ENCODE results near the gene CDO1.

Gene CDO1

DNA sequence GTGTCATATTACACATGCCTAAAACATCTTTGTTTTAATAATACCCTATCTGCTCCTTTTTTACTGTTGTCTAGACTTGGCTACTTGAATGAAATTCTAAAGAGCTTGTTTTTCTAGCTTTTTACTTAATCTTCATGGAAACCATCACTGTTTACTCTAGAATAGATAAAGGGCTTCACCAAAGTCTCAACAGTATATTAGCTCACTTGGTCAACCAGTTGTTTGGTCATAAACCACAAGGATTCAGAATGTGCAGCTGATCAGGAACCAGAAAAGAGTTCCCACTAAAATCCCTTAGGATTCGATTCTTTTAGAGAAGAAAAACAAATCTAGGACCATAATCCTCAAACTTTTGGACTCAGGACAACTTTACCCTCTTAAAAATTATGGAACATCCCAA is 38.0 kb downstream of the CDO1 start:
- no peak for DNase-seq

GRCh38 chr5:115776989-115777388 is 39.5 kb downstream of the CDO1 start:
- no peak for DNase-seq

- DNase-seq = no peak
Observed at GRCh38 chr5:115775999-115776398, 40.5 kb downstream of the CDO1 start.

DNA sequence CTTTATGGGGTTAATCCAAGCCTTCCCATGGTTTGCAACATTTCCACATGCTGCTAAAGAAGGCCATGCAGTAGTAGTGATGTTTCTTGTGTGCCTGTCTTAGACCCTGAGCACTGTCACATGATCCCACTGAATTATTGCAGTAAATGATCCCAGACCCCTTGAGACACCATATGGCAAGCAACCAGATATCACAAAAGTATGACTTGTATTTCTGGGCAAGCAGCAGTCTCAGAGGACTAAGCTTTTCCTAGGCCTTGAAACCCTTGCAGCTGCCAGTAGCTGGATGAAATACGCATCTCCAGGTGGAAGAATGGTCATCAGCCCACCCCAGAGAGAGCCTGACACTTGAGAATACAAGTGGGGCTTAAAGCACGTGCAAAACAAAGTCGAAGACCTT is 41.8 kb downstream of the CDO1 start:
- DNase-seq = no peak

- DNase-seq = no peak
Observed at GRCh38 chr5:115772731-115773475, 43.6 kb downstream of the CDO1 start.

- no peak for DNase-seq
Observed at GRCh38 chr5:115770466-115770865, 46.0 kb downstream of the CDO1 start.

GRCh38 chr5:115767424-115767823 is 49.0 kb downstream of the CDO1 start:
- no peak for DNase-seq

DNA sequence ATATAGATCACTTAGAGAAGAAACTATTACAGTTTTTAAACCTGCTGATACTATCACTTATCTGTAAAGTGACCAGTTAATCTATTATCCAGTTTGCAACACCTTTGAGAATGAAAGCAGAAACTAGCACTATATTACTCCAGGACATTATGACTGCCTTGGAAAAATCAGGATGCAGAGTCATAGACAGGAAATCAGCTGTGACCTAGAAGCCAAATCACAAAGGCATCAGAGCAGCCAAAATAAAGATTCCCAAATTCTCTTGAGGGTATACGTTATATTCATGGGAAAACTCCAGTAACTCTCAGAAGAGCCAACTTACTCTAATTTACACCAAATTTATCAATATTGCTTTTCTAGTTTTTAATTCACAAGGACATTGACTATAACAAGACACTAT is 49.9 kb downstream of the CDO1 start:
- DNase-seq = no peak

GRCh38 chr5:115758356-115758755 is 58.1 kb downstream of the CDO1 start:
- DNase-seq = no peak

GRCh38 chr5:115755675-115756074 is 60.8 kb downstream of the CDO1 start:
- no peak for DNase-seq

Measured in NCI-H510A treated with DMSO at 0.1 percent for 48 hours (cell line).